Stimulated activated CD4-positive, alpha-beta T cell treated with anti-CD3 and anti-CD28 coated beads, Interleukin-12 subunit alpha, Interleukin-12 subunit beta, amount 100 ng/mL, for 24 hours (primary cell): ENCODE results near the gene DLG5.

ENCODE experiments used
- DNase-seq, 2 experiments: peaks; one replicate each; pipeline ENCODE4 v3.0.0-alpha.2; 2020; ENCODE audit warnings: low read depth in 2 of 2

The DLG5 gene

DNA sequence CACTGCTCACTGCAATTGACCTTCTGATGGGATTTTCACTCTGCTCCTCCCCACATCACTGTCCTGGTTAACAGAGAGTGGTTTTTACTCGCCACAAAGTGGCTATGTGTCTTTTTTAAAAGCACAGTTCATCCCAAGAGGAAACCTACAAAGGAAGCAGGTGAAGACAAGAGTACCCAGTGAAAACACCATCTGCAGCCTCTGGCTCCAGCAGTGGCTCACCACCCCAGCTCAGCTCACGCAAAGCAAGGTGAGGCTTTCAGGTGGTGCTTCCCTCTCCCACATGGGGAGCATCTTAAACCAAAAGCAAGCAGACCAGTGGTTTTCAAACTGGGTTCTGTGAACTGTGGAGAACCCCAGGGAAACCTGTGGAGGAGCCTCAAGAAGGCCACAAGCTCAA is 14.0 kb downstream of the DLG5 start:
- no peak for DNase-seq

DNA sequence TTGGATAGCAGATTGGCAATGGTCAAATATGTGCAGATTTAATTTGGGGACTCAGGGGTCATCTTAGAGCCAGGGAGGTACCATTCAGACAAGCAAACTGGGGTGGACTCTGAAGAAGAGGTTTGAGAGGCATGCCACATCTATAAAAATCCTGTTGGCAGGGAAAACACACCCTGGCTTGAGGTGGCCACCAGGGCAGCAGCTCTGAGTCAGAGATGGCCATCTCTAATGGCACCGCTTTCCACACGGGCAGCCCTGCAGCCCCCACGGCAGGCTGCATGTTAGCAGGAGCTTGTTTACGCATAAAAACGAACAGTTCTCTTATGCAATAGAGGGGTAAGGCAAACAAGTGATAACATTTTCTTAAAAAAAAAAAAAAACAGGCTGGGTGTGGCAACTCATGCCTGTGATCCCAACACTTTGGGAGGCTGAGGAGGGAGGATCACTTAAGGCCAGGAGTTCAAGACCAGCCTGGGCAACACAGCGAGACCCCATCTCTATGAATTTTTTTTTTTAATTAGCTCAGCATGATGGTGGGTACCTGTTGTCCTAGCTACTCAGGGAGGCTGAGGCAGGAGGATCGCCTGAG is 14.9 kb downstream of the DLG5 start:
- no peak for DNase-seq

DNA sequence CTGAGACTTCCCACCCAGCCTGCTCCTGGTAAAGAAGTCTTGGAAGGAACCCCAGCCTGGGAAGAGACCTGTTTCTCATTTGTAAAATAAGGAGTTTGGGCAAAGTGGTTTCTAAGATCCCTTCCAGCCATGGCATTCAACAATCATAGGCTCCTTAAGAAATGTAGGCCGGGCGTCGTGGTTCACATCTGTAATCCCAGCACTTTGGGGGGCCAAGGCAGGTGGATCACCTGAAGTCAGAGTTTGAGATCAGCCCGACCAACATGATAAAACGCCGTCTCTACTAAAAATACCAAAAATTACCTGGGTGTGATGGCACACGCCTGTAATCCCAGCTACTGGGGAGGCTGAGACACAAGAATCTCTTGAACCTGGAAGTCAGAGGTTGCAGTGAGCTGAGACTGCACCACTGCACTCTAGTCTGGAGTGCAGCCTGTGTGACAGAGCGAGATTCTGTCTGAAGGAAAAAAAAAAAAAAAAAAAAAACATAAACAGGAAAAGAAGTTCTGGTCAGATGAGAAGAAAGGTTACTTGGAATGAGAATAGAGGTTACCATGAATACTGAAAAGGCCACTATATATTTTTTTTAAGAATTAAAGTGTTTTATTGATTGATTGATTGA is 15.9 kb downstream of the DLG5 start:
- DNase-seq = no peak

- DNase-seq = no peak
These were observed 16.7 kb downstream of the DLG5 start for GRCh38 chr10:77909749-77910375.

- DNase-seq = no peak
These were observed 17.4 kb downstream of the DLG5 start for GRCh38 chr10:77909021-77909748.

DNA sequence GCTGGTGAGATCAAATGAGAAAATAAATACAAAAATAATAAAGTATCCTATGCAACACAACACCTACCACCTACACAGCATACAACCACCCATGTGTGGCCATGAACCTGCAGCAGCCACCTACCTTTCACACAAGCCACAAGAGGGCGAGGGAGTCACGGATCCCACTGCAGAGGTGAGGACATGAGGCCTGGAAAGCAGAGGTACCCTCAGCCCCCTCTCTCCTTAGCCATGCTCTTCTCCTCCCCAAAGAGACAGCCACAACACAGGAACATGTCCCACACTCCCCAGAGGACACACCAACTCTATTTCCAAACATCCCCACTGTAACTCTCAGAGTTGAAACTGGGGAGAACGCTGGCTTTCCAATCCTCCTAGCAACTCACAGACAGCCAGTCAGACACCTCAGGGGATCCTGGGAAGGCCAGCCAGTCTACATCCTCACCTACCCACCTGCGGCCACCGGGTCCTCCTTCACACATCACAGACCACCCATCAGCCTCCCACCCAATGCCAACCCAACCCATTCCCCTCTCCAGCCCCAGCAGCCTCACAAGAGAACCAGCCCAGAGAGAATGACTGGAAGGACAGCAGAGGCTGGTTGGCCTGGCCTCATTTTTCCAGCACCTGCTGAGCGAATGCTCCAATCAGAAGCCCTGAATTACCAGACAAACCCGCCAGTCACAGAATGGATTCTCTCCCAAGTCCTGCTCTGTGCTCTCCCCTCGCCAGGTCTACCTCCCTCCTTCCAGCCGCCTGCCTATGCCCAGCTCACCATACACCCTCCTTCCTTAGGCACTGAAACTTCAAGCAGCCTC is 18.4 kb downstream of the DLG5 start:
- no peak for DNase-seq

GRCh38 chr10:77907462-77907861 is 19.1 kb downstream of the DLG5 start:
- DNase-seq = no peak

GRCh38 chr10:77906951-77907421 is 19.6 kb downstream of the DLG5 start:
- DNase-seq = no peak

GRCh38 chr10:77905781-77906180 is 20.8 kb downstream of the DLG5 start:
- DNase-seq = no peak

DNA sequence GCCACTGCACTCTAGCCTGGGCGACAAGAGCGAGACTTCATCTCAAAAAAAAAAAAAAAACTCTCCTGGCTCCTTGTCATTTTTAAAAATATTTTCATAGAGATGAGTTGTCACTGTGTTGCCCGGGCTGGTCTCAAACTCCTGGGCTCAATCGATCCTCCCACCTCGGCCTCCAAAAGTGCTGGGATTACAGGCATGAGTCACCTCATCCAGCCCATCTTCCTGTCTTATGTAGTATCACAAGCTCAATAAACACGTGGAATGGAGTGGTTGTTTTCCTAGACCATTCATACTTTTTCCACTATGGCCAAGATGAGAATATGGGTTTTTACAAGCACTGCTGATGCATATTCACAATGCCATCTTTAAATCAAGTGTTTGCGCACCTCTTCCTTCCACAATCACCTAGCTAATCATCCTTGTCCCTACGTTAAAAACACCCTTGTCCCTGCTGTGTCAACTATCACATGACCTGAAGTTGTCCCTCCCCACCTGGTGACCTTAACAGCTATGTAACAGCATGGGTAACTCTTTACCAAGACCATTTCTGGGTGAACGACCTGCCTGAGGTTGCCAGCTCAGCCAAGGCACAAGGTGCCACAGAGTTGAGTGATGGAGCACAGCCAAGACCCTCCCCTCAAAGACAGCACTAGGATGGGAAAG is 21.3 kb downstream of the DLG5 start:
- no peak for DNase-seq

DNA sequence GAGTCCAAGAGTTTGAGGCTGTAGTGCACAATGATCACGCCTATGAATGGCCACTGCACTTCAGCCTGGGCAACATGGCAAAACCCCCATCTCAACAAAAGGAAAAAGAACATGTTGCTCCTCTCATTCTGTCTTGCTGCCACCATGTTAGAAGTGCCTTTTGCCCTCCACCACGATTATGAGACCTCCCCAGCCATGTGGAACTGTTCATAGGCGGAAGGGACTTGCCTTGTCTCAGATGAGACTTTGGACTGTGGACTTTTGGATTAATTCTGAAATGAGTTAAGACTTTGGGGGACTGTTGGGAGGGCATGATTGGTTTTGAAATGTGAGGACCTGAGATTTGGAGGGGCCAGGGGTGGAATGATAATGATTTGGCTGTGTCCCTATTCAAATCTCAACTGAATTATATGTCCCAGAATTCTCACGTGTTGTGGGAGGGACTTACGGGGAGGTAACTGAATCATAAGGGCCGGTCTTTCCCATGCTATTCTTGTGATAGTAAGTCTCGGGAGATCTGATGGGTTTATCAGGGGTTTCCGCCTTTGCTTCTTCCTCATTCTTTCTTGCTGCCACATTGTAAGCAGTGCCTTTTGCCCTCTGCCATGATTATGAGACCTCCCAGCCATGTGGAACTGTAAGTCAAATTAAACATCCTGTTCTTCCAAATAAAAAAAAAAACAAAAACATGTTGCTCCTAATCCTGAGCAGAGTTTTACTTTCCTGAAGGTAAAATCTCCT is 22.3 kb downstream of the DLG5 start:
- DNase-seq = no peak

- DNase-seq = no peak
These were observed 24.4 kb downstream of the DLG5 start for GRCh38 chr10:77902159-77902558.

- no peak for DNase-seq
These were observed 24.8 kb downstream of the DLG5 start for GRCh38 chr10:77901743-77902142.

- DNase-seq = no peak
These were observed 26.9 kb downstream of the DLG5 start for GRCh38 chr10:77899690-77900089.

- DNase-seq = no peak
These were observed 27.5 kb downstream of the DLG5 start for GRCh38 chr10:77899080-77899477.

GRCh38 chr10:77898323-77899079 is 28.1 kb downstream of the DLG5 start:
- no peak for DNase-seq

DNA sequence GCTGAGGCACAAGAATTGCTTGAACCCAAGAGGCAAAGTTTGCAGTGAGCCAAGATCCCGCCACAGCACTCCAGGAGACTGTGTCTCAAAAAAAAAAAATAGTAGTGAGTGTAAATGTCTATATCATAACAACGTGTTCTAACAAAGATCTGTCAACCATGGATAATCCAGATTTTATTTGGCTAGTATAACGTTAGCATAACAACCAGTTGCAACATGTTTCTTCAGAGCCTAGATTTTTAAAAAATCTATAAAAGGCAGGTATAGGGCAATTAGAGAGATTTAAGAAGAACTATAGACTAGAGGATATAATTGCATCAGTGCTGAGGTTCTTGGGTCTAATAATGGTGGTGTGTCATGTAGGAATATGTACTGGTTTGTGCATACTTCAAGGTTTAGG is 30.5 kb downstream of the DLG5 start:
- DNase-seq = no peak

- no peak for DNase-seq
These were observed 32.5 kb downstream of the DLG5 start for GRCh38 chr10:77894058-77894457.

- DNase-seq = no peak
These were observed 33.2 kb downstream of the DLG5 start for GRCh38 chr10:77893386-77893785.

GRCh38 chr10:77892761-77893160 is 33.8 kb downstream of the DLG5 start:
- DNase-seq = no peak
